GM19438 (cell line): ENCODE measurements around the gene GRIK1.

Experiments used
- ATAC-seq: cut with Tn5 transposase; IDR thresholded peaks from one replicate; pipeline ENCODE4 v1.9.1; 2021; ENCODE audit warnings: low read depth; ENCODE audit not compliant: unreplicated experiment

GRIK1 gene

GRCh38 chr21:29793712-29794111 lies 146.1 kb downstream of the GRIK1 start:
- no peak for ATAC-seq

- no peak for ATAC-seq
Measured at GRCh38 chr21:29789393-29789792, 150.4 kb downstream of the GRIK1 start.

- ATAC-seq, result no peak
Measured at GRCh38 chr21:29788752-29789151, 151.0 kb downstream of the GRIK1 start.

GRCh38 chr21:29787361-29787909 lies 152.4 kb downstream of the GRIK1 start:
- no peak for ATAC-seq

GRCh38 chr21:29786496-29787360 lies 153.1 kb downstream of the GRIK1 start:
- no peak for ATAC-seq

- ATAC-seq, result no peak
Measured at GRCh38 chr21:29777160-29777559, 162.6 kb downstream of the GRIK1 start.

- ATAC-seq, result no peak
Measured at GRCh38 chr21:29775462-29775861, 164.3 kb downstream of the GRIK1 start.

GRCh38 chr21:29771491-29772066 lies 168.2 kb downstream of the GRIK1 start:
- no peak for ATAC-seq

GRCh38 chr21:29763674-29764073 lies 176.1 kb downstream of the GRIK1 start:
- ATAC-seq, result no peak

GRCh38 chr21:29762570-29763082 lies 177.2 kb downstream of the GRIK1 start:
- no peak for ATAC-seq

- no peak for ATAC-seq
Measured at GRCh38 chr21:29753216-29753615, 186.6 kb downstream of the GRIK1 start.

- ATAC-seq, result no peak
Measured at GRCh38 chr21:29751473-29752185, 188.2 kb downstream of the GRIK1 start.

GRCh38 chr21:29749957-29750356 lies 189.8 kb downstream of the GRIK1 start:
- ATAC-seq, result no peak

GRCh38 chr21:29749223-29749622 lies 190.6 kb downstream of the GRIK1 start:
- no peak for ATAC-seq

- ATAC-seq, result no peak
Measured at GRCh38 chr21:29748391-29749167, 191.2 kb downstream of the GRIK1 start.

GRCh38 chr21:29741761-29742160 lies 198.0 kb downstream of the GRIK1 start:
- ATAC-seq, result no peak

GRCh38 chr21:29739176-29739575 lies 200.6 kb downstream of the GRIK1 start:
- no peak for ATAC-seq

- no peak for ATAC-seq
Measured at GRCh38 chr21:29738730-29739129, 201.1 kb downstream of the GRIK1 start.

GRCh38 chr21:29737186-29737585 lies 202.6 kb downstream of the GRIK1 start:
- ATAC-seq, result no peak

GRCh38 chr21:29730281-29730680 lies 209.5 kb downstream of the GRIK1 start:
- no peak for ATAC-seq
